Measurements from ENCODE around the gene VEZT.
"Not testable (repeated sequence)": the region's sequence is repeated elsewhere in the genome, so short reads cannot be mapped to it uniquely, and the experiment has no call there.

DNA sequence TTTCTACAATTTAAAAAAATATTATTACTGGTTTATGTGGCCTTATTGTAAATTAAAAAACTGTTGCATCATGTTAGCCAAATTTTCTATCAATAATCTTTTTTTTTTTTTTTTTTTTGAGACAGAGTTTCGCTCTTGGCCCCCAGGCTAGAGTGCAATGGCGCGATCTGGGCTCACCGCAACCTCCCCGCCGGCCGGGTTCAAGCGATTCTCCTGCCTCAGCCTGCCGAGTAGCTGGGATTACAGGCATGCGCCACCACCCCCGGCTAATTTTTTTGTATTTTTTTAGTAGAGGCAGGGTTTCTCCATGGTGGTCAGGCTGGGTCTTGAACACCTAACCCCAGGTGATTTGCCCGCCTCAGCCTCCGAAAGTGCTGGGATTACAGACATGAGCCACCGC lies 16.6 kb downstream of the VEZT start:
- TF ChIP-seq, protein P1, sequence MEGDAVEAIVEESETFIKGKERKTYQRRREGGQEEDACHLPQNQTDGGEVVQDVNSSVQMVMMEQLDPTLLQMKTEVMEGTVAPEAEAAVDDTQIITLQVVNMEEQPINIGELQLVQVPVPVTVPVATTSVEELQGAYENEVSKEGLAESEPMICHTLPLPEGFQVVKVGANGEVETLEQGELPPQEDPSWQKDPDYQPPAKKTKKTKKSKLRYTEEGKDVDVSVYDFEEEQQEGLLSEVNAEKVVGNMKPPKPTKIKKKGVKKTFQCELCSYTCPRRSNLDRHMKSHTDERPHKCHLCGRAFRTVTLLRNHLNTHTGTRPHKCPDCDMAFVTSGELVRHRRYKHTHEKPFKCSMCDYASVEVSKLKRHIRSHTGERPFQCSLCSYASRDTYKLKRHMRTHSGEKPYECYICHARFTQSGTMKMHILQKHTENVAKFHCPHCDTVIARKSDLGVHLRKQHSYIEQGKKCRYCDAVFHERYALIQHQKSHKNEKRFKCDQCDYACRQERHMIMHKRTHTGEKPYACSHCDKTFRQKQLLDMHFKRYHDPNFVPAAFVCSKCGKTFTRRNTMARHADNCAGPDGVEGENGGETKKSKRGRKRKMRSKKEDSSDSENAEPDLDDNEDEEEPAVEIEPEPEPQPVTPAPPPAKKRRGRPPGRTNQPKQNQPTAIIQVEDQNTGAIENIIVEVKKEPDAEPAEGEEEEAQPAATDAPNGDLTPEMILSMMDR (conservative IDR thresholded peaks at IDR 0.05 in 1 of 2, IDR thresholded peaks at IDR 0.05 in 1 of 2; ENCODE audit: extremely low read depth in 1 of 2, insufficient read depth in 1 of 2, low read depth in 1 of 2, low read length in 2 of 2) = not testable (repeated sequence)
- TF ChIP-seq EZH2 (IDR thresholded peaks at IDR 0.05; ENCODE audit: borderline replicate concordance, low read length) = not testable (repeated sequence)
